ENCODE measurements around the gene SNAPC5. TPM values are rescaled to one million over a fixed set of nuclear protein-coding genes. Genes with fewer than 3 reads are reported as not detected.

Gene SNAPC5
- total and polyA plus RNA-seq, 2 of the 13 experiments (the other 11 are each of a cell fraction or from before 2014, with no cell fraction given): 14.8 to 36.2 TPM

- TF ChIP-seq ZNF34 (CRISPR knock-in tag; IDR thresholded peaks at IDR 0.05; ENCODE audit: borderline replicate concordance) (no peak), SMAD1 (CRISPR knock-in tag; IDR thresholded peaks at IDR 0.05; ENCODE audit: borderline replicate concordance, low read depth) (no peak), ZNF180 (CRISPR knock-in tag; IDR thresholded peaks at IDR 0.05; ENCODE audit: borderline replicate concordance, low read depth) (no peak), ZNF75D (CRISPR knock-in tag; IDR thresholded peaks at IDR 0.05; ENCODE audit: borderline replicate concordance) (no peak), KIAA2018 (CRISPR knock-in tag; IDR thresholded peaks at IDR 0.05; ENCODE audit: borderline replicate concordance) (no peak), ZNF746 (CRISPR knock-in tag; IDR thresholded peaks at IDR 0.05) (no peak), ZNF615 (CRISPR knock-in tag; IDR thresholded peaks at IDR 0.05; ENCODE audit: borderline replicate concordance) (no peak), MIER2 (CRISPR knock-in tag; IDR thresholded peaks at IDR 0.05) (no peak), ELF3 (CRISPR knock-in tag; IDR thresholded peaks at IDR 0.05) (peak; percentile 13; the same call in 1 of the 2 replicates), ATM (IDR thresholded peaks at IDR 0.05; ENCODE audit: borderline replicate concordance) (no peak), ZFP41 (CRISPR knock-in tag; IDR thresholded peaks at IDR 0.05; ENCODE audit: borderline replicate concordance) (no peak), SMARCE1 (IDR thresholded peaks at IDR 0.05; ENCODE audit: borderline replicate concordance) (no peak), IRF9 (CRISPR knock-in tag; IDR thresholded peaks at IDR 0.05; ENCODE audit: borderline replicate concordance) (no peak), MIXL1 (CRISPR knock-in tag; IDR thresholded peaks at IDR 0.05) (peak; percentile 66), ZNF256 (CRISPR knock-in tag; conservative IDR thresholded peaks at IDR 0.05) (no peak), ZNF10 (CRISPR knock-in tag; IDR thresholded peaks at IDR 0.05; ENCODE audit: borderline replicate concordance, low read depth) (no peak), TARDBP (CRISPR knock-in tag; IDR thresholded peaks at IDR 0.05) (no peak; the same call in 1 of the 2 replicates), IRX3 (CRISPR knock-in tag; IDR thresholded peaks at IDR 0.05; ENCODE audit: borderline replicate concordance, low read depth) (no peak), KDM5A (IDR thresholded peaks at IDR 0.05; ENCODE audit: borderline replicate concordance, low read length) (no peak), FOXK2 (IDR thresholded peaks at IDR 0.05) (0 out of 2 replicates have a peak, but pooled peaks have one; percentile 21), TCF7 (IDR thresholded peaks at IDR 0.05; ENCODE audit: low read depth) (peak; percentile 43; the same call in 1 of the 2 replicates), AHR (CRISPR knock-in tag; IDR thresholded peaks at IDR 0.05) (no peak), HOXA7 (CRISPR knock-in tag; IDR thresholded peaks at IDR 0.05) (no peak), ZNF225 (CRISPR knock-in tag; IDR thresholded peaks at IDR 0.05) (no peak)
Observed at GRCh38 chr15:66452971-66453580, 44.5 kb downstream of the SNAPC5 start (continued).

Data from HepG2 (cell line).